HG02610 (cell line): ENCODE results near the gene SERP1.

Source experiments
- ATAC-seq: cut with Tn5 transposase; IDR thresholded peaks from one replicate; pipeline ENCODE4 v1.9.1; 2021; ENCODE audit warnings: mild to moderate bottlenecking, moderate library complexity; ENCODE audit not compliant: unreplicated experiment

Gene SERP1

GRCh38 chr3:150494411-150494977 lies 51.8 kb downstream of the SERP1 start:
- ATAC-seq = no peak
